GM23338 (cell line): ENCODE data around the gene ATP8A2. TPM values are rescaled to one million over a fixed set of nuclear protein-coding genes. Genes with fewer than 3 reads are reported as not detected.

ENCODE experiments used
- ATAC-seq: fragments of 200-7000 bp; cut with Tn5 transposase; 3 replicates; pipeline ENCODE4 v1.9.1; 2020
- DNase-seq: peaks from one replicate; pipeline ENCODE4 v3.0.0-alpha.2; 2015; ENCODE audit warnings: low spot score
- H2AFZ ChIP-seq: fragments of 200-600 bp; sonication (generic); 2 replicates; pipeline ENCODE4 v1.8.0; 2016; ENCODE audit warnings: antibody characterized with exemption, mild to moderate bottlenecking, moderate library complexity
- H3F3A ChIP-seq: fragments of 200-600 bp; sonication (generic); replicated peaks from 2 replicates; pipeline ENCODE4 v1.8.0; 2017; ENCODE audit warnings: antibody characterized with exemption, mixed run types, low read depth
- H3K27ac ChIP-seq: fragments of 200-600 bp; sonication (generic); 2 replicates; pipeline ENCODE4 v1.6.1; 2016; ENCODE audit warnings: low read depth
- H3K27me3 ChIP-seq: fragments of 200-600 bp; sonication (generic); 2 replicates; pipeline ENCODE4 v1.8.0; 2016; ENCODE audit warnings: mild to moderate bottlenecking, mixed run types, moderate library complexity; ENCODE audit not compliant: insufficient read depth
- H3K36me3 ChIP-seq: fragments of 200-600 bp; sonication (generic); 2 replicates; pipeline ENCODE4 v1.8.0; 2016; ENCODE audit warnings: mild to moderate bottlenecking; ENCODE audit not compliant: insufficient read depth
- H3K4me1 ChIP-seq: fragments of 200-600 bp; sonication (generic); 2 replicates; pipeline ENCODE4 v1.8.0; 2016; ENCODE audit warnings: mild to moderate bottlenecking, moderate library complexity; ENCODE audit not compliant: insufficient read depth
- H3K4me2 ChIP-seq: fragments of 200-600 bp; sonication (generic); 2 replicates; pipeline ENCODE4 v1.7.1; 2017; ENCODE audit warnings: mixed run types
- H3K4me3 ChIP-seq: fragments of 200-600 bp; sonication (generic); 2 replicates; pipeline ENCODE4 v1.6.1; 2016; ENCODE audit warnings: mixed run types
- H3K79me2 ChIP-seq: fragments of 200-600 bp; sonication (generic); replicated peaks from 2 replicates; pipeline ENCODE4 v1.8.0; 2017; ENCODE audit warnings: mild to moderate bottlenecking; ENCODE audit not compliant: insufficient read depth
- H3K9me2 ChIP-seq: fragments of 200-600 bp; sonication (generic); 2 replicates; pipeline ENCODE4 v1.8.0; 2017; ENCODE audit not compliant: insufficient read depth
- H4K20me1 ChIP-seq: fragments of 200-600 bp; sonication (generic); replicated peaks from 2 replicates; pipeline ENCODE4 v1.8.0; 2017; ENCODE audit warnings: mild to moderate bottlenecking; ENCODE audit not compliant: insufficient read depth
- H3K27ac Mint-ChIP-seq: 2 replicates; pipeline ENCODE4 v1.8.0; 2020; ENCODE audit warnings: inconsistent platforms, mild to moderate bottlenecking, moderate library complexity, mixed read lengths
- H3K27me3 Mint-ChIP-seq: 3 replicates; pipeline ENCODE4 v1.8.0; 2022; ENCODE audit warnings: low read depth, mild to moderate bottlenecking, moderate library complexity, mixed read lengths, inconsistent platforms; ENCODE audit not compliant: insufficient read depth, poor library complexity
- H3K36me3 Mint-ChIP-seq: 3 replicates; pipeline ENCODE4 v1.8.0; 2021; ENCODE audit warnings: low read depth, mild to moderate bottlenecking, inconsistent platforms, moderate library complexity, mixed read lengths
- H3K4me1 Mint-ChIP-seq: 3 replicates; pipeline ENCODE4 v1.8.0; 2020; ENCODE audit warnings: mild to moderate bottlenecking, inconsistent platforms, mixed read lengths
- H3K4me3 Mint-ChIP-seq: 3 replicates; pipeline ENCODE4 v1.8.0; 2021; ENCODE audit warnings: moderate library complexity, mild to moderate bottlenecking, inconsistent platforms, mixed read lengths
- H3K9me3 Mint-ChIP-seq: 3 replicates; pipeline ENCODE4 v1.8.0; 2020; ENCODE audit warnings: moderate library complexity, mild to moderate bottlenecking, inconsistent platforms, mixed read lengths
- CREB1 ChIP-seq: fragments of 250-450 bp; sonication (Bioruptor Pico); IDR thresholded peaks from 2 replicates; pipeline ENCODE4 v1.5.0; 2020; ENCODE audit warnings: low read depth, mild to moderate bottlenecking, moderate library complexity
- EZH2 ChIP-seq: fragments of 200-600 bp; sonication (generic); IDR thresholded peaks from one replicate; pipeline ENCODE4 v1.8.0; 2017; ENCODE audit warnings: antibody characterized with exemption, mild to moderate bottlenecking, low read depth; ENCODE audit not compliant: unreplicated experiment
- EZH2phosphoT487 ChIP-seq: fragments of 200-600 bp; sonication (generic); IDR thresholded peaks from one replicate; pipeline ENCODE4 v1.8.1; 2018; ENCODE audit warnings: antibody characterized with exemption; ENCODE audit not compliant: unreplicated experiment
- JUNB ChIP-seq: IDR thresholded peaks from one replicate; pipeline ENCODE4 v1.6.1; 2016; ENCODE audit warnings: antibody characterized with exemption; ENCODE audit not compliant: unreplicated experiment
- POLR2AphosphoS5 ChIP-seq: IDR thresholded peaks from 2 replicates; pipeline ENCODE4 v1.6.1; 2016; ENCODE audit warnings: antibody characterized with exemption, low read depth
- REST ChIP-seq: IDR thresholded peaks from one replicate; pipeline ENCODE4 v1.6.1; 2018; ENCODE audit warnings: antibody characterized with exemption; ENCODE audit not compliant: unreplicated experiment
- STAT1 ChIP-seq: IDR thresholded peaks from one replicate; pipeline ENCODE4 v1.6.1; 2016; ENCODE audit warnings: antibody characterized with exemption; ENCODE audit not compliant: unreplicated experiment
- ZNF114 ChIP-seq: fragments of 250-450 bp; sonication (Bioruptor Pico); IDR thresholded peaks from 2 replicates; pipeline ENCODE4 v1.5.0; 2020; ENCODE audit warnings: mild to moderate bottlenecking, moderate library complexity
- ZNF331 ChIP-seq: fragments of 250-450 bp; sonication (Bioruptor Pico); IDR thresholded peaks from 2 replicates; pipeline ENCODE4 v1.5.0; 2020; ENCODE audit warnings: low read depth, mild to moderate bottlenecking, moderate library complexity
- polyA plus RNA-seq: library from polyadenylated mRNA; unstranded; fragments of >200 nt; fragmentation: Nextera tagmentation; extraction: Ambion mirVana; gene quantifications from 2 replicates; pipeline ENCODE4 v1.2.1, GENCODE V29; 2016
- total RNA-seq: library from RNA; depleted of rRNA; stranded (reverse); fragments of >200 nt; shearing (Covaris generic); gene quantifications from 2 replicates; pipeline ENCODE4 v1.2.3, GENCODE V29; 2014
- TF ChIP-seq, protein P1 (sequence below): IDR thresholded peaks from 2 replicates; pipeline ENCODE4 v1.6.1; 2016; ENCODE audit warnings: antibody characterized with exemption
- TF ChIP-seq, protein P2 (sequence below), 2 experiments: fragments of 200-600 bp in 1 of 2; sonication (generic) in 1 of 2; conservative IDR thresholded peaks; 2 replicates each; pipeline versions ENCODE4 v1.5.1 to v1.6.1; 2016 to 2017; ENCODE audit warnings: antibody characterized with exemption in 2 of 2, low read depth in 2 of 2, mild to moderate bottlenecking in 2 of 2, moderate library complexity in 1 of 2

ATP8A2 gene
- total and polyA plus RNA-seq, 2 experiments from 2014 or later = 5.7 to 8.8 TPM

GRCh38 chr13:25581351-25581750, 209.6 kb downstream of the ATP8A2 start (continued):
- TF ChIP-seq EZH2phosphoT487 = no peak
- no peak for TF ChIP-seq ZNF331 (CRISPR knock-in tag)
- no peak for TF ChIP-seq JUNB
- TF ChIP-seq, protein P1, sequence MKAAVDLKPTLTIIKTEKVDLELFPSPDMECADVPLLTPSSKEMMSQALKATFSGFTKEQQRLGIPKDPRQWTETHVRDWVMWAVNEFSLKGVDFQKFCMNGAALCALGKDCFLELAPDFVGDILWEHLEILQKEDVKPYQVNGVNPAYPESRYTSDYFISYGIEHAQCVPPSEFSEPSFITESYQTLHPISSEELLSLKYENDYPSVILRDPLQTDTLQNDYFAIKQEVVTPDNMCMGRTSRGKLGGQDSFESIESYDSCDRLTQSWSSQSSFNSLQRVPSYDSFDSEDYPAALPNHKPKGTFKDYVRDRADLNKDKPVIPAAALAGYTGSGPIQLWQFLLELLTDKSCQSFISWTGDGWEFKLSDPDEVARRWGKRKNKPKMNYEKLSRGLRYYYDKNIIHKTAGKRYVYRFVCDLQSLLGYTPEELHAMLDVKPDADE = no peak

DNA sequence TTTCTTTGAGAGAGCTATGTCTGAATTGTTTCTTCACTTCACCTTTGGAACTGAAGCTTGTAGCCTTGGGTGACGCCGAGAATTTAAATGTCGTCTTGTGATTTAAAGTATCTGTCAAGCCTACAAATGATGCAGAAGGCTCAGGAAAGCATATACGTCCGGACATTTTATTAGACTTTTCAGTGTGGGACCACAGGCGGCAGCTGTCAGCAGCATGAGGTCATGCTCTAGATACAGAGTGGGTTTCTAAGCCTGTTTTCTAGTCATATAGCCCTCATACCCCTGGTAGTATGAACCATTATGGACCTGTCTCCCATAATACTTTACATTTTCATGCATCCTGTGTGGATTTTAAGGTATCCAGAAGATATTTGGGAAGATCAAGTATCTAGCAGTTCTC, 212.3 kb downstream of the ATP8A2 start:
- DNase-seq (no peak), ATAC-seq (no peak)
- Histone ChIP-seq H3K27me3 (no peaks in the 10 kb centered on the region), H3K4me3 (no peak overlapping the region), H4K20me1 (no peaks in the 10 kb centered on the region), H3K27ac (no peak overlapping the region), H3K79me2 (no peaks in the 10 kb centered on the region), H3F3A (no peaks in the 10 kb centered on the region), H2AFZ (no peak overlapping the region), H3K4me1 (peaks cover 33% of the 10 kb centered on the region), H3K9me2 (no peaks in the 10 kb centered on the region), H3K36me3 (no peaks in the 10 kb centered on the region), H3K4me2 (no peak overlapping the region)
- H3K27ac Mint-ChIP-seq = no peak overlapping the region
- H3K27me3 Mint-ChIP-seq = no peaks in the 10 kb centered on the region
- TF ChIP-seq REST (no peak), EZH2 (no peak), ZNF331 (CRISPR knock-in tag) (no peak), ZNF114 (no peak), POLR2AphosphoS5 (no peak), STAT1 (no peak), EZH2phosphoT487 (no peak), CREB1 (no peak)
- TF ChIP-seq, protein P2, sequence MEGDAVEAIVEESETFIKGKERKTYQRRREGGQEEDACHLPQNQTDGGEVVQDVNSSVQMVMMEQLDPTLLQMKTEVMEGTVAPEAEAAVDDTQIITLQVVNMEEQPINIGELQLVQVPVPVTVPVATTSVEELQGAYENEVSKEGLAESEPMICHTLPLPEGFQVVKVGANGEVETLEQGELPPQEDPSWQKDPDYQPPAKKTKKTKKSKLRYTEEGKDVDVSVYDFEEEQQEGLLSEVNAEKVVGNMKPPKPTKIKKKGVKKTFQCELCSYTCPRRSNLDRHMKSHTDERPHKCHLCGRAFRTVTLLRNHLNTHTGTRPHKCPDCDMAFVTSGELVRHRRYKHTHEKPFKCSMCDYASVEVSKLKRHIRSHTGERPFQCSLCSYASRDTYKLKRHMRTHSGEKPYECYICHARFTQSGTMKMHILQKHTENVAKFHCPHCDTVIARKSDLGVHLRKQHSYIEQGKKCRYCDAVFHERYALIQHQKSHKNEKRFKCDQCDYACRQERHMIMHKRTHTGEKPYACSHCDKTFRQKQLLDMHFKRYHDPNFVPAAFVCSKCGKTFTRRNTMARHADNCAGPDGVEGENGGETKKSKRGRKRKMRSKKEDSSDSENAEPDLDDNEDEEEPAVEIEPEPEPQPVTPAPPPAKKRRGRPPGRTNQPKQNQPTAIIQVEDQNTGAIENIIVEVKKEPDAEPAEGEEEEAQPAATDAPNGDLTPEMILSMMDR (conservative IDR thresholded peaks at IDR 0.05; ENCODE audit: low read depth in 2 of 2) = no peak
- peaks cover 29% of the 10 kb centered on the region for H3K4me1 Mint-ChIP-seq
- no peaks in the 10 kb centered on the region for H3K36me3 Mint-ChIP-seq
- H3K9me3 Mint-ChIP-seq = no peaks in the 10 kb centered on the region
- H3K4me3 Mint-ChIP-seq = no peak overlapping the region
